ENCODE data around the gene LPIN1.

LPIN1 gene

DNA sequence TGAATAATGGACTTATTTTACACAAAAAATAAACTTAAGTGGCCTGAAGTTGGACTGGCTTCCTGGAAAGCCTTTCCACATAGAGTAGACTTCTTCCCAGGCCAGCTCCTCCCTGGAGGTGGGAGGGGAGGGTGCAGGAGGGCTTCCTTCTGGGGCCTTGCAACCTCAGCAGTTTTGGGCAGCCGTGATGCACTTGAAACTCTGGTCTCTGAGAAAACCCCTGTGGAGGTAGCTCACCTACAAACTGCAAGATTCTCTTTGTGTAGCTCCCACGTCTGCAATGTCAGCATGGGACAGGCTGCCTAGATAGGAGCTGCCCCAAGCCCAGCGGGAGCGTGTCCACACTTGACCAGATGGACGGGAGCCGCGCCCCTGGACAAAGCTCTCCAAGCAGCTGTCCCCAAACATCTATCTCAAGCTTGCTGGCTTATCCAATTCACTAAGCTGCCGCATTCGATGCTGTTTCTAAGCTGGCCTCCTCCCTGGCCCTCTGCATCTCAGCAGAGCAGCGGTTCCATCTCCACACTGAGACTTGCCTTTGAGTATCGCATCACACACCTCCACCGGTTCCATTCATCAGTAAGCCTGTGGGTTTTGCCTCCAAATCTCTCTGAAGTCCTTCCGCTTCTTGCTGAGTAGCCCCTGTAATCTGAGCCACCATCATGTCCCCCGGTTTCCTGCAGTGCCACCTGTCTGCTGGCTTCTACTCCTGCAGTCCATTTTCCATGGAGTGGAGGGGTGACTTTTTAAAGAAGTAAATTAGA, 1.6 kb upstream of the LPIN1 start:
- no peak overlapping the region for H3K4me3 ChIP-seq (replicated peaks in 1 of 2; ENCODE audit: low read depth in 2 of 2, low read length in 2 of 2)
- TF ChIP-seq CTCF (IDR thresholded peaks at IDR 0.05; ENCODE audit: low read depth, low read length), result peak; percentile 44
- peak; percentile 44 to 59 for DNase-seq (ENCODE audit: low read depth in 2 of 2)

DNA sequence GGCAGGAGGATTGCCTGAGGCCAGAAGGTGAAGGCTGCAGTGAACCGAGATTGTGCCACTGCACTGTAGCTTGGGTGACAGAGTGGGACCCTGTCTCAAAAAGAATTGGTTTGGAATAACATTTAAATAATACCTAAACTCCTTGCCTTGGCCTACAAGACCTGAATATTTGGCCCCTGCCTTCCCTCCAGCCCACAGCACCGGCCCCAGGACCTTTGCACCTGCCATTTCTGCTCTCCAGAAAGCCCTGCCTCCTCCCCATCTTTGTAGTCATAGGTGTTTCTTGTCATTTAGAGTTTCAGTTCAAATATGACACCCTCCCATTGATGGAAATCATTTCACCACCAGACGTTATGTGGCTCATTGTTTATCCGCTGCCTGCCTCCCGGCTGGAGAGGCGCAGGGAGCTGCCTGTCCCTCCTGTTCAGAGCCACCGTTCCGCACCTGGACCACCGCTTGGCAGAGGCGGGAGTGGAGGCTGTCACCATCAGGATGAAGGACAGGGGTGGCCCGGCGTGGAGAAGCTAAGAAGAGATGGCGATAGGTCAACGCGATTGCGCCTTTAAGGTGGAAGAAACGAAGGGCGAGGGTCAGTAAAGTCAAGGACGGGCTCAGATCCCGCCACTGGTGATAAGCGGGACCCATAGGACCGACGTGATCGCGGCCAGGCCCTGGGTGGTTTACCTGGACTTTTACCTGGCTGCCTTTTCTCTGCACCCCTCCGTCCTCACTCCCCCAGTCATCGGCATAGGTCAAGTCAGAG, 638 bp upstream of the LPIN1 start:
- DNase-seq (ENCODE audit: low read depth in 2 of 2), result no peak

GRCh38 chr2:11746807-11747459, 501 bp downstream of the LPIN1 start:
- TF ChIP-seq CTCF (IDR thresholded peaks at IDR 0.05; ENCODE audit: low read depth, low read length), result no peak
- peak overlapping the region; percentile 82 to 83 for H3K4me3 ChIP-seq (replicated peaks in 1 of 2; ENCODE audit: low read depth in 2 of 2, low read length in 2 of 2)
- peak; percentile 35 to 36 for DNase-seq (ENCODE audit: low read depth in 2 of 2)

More for the DNA sequence above, 638 bp upstream of the LPIN1 start:
- H3K4me3 ChIP-seq (replicated peaks in 1 of 2; ENCODE audit: low read depth in 2 of 2, low read length in 2 of 2), result peak overlapping the region; percentile 16 to 28
- no peak for TF ChIP-seq CTCF (IDR thresholded peaks at IDR 0.05; ENCODE audit: low read depth, low read length)

- H3K4me3 ChIP-seq (replicated peaks in 1 of 2; ENCODE audit: low read depth in 2 of 2, low read length in 2 of 2), result peak overlapping the region; percentile 82 to 83
- no peak for DNase-seq (ENCODE audit: low read depth in 2 of 2)
- TF ChIP-seq CTCF (IDR thresholded peaks at IDR 0.05; ENCODE audit: low read depth, low read length), result no peak
Measured at GRCh38 chr2:11748018-11748860, 1.8 kb downstream of the LPIN1 start.

DNA sequence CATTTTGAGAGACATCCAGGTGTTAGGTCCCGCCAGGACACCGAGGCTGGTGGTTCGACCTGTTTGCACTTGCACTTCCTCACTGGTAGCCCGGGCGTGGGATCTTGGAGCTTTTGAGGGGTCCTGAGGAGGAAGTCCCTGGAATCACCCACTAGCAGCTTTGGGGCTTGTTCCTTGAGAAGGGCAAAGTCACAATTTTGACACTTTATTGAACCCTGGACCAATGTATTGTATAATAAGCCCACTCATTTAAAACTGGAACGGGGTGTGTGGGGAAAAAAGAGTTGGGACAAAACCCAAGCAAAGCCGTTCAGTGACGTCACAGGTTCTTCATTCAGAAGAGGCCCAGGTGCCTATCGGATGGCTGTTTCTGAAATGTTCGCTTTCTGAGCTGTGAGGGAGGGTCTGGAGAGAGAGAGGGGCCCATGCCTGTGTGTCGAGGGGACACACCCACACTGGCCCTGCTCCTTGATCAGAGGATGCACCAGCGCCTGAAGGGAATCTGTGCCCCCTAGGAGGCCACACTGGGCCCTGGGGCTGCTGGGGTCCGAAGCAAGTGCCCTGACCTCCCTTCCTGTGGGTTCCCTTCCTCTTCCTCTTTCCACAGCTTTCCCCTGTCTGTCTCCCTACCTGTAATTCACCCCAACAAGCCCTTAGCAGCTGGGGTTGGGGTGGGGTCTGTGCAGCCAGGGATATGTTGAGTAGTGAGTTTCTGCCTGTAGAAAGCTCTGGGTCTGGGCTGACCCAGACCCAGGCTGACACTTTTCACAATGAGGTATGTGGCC, 2.6 kb downstream of the LPIN1 start:
- H3K4me3 ChIP-seq (replicated peaks in 1 of 2; ENCODE audit: low read depth in 2 of 2, low read length in 2 of 2), result peak overlapping the region in 1 of 2 donors; percentile 13
- no peak for TF ChIP-seq CTCF (IDR thresholded peaks at IDR 0.05; ENCODE audit: low read depth, low read length)
- no peak for DNase-seq (ENCODE audit: low read depth in 2 of 2)
